Small intestine (tissue), 7 donors: Measurements from ENCODE around the gene GNG13. TPM values are rescaled to one million over a fixed set of nuclear protein-coding genes. Genes with fewer than 3 reads are reported as not detected.
"Not testable (repeated sequence)": the region's sequence is repeated elsewhere in the genome, so short reads cannot be mapped to it uniquely, and the experiment has no call there.

Experiments
- DNase-seq, 2 donors: peaks; one replicate each; pipeline versions ENCODE4 v3.0.0 to v3.0.0-alpha.2; 2013
- FAIRE-seq: peaks from 2 replicates; lab custom pipeline; 2012; peaks lifted over from hg19 to GRCh38; lab: Jason Lieb, UNC
- H3K27ac ChIP-seq, 3 donors: one replicate each; pipeline ENCODE4 v1.5.1; 2013; ENCODE audit warnings: low read length in 2 of 3, mild to moderate bottlenecking in 2 of 3, control low read depth in 1 of 3, inconsistent platforms in 1 of 3, low read depth in 1 of 3, moderate library complexity in 1 of 3
- H3K27me3 ChIP-seq, 3 donors: one replicate each; pipeline ENCODE4 v1.6.1; 2013; ENCODE audit warnings: low read length in 3 of 3, inconsistent platforms in 1 of 3; ENCODE audit not compliant: control insufficient read depth in 3 of 3, insufficient read depth in 3 of 3
- H3K36me3 ChIP-seq, 3 donors: one replicate each; pipeline ENCODE4 v1.6.1; 2013; ENCODE audit warnings: low read length in 3 of 3, inconsistent platforms in 1 of 3, low read depth in 1 of 3, mild to moderate bottlenecking in 1 of 3, moderate library complexity in 1 of 3; ENCODE audit not compliant: control insufficient read depth in 3 of 3, insufficient read depth in 2 of 3
- H3K4me1 ChIP-seq, 3 donors: one replicate each; pipeline ENCODE4 v1.6.1; 2013; ENCODE audit warnings: low read length in 2 of 3, inconsistent platforms in 1 of 3, low read depth in 1 of 3, mild to moderate bottlenecking in 1 of 3, moderate library complexity in 1 of 3; ENCODE audit not compliant: control insufficient read depth in 3 of 3, insufficient read depth in 2 of 3
- H3K4me3 ChIP-seq, 3 donors: one replicate each; pipeline ENCODE4 v1.5.1; 2013; ENCODE audit warnings: low read length in 3 of 3, control low read depth in 1 of 3, inconsistent platforms in 1 of 3, low read depth in 1 of 3, mild to moderate bottlenecking in 1 of 3, moderate library complexity in 1 of 3
- H3K9me3 ChIP-seq, 2 donors: one replicate each; pipeline ENCODE4 v1.6.1; 2013; ENCODE audit warnings: low read depth in 1 of 2, low read length in 1 of 2; ENCODE audit not compliant: control insufficient read depth in 2 of 2, insufficient read depth in 1 of 2
- WGBS, 3 donors: extraction: QIAGEN DNeasy Blood & Tissue Kit; methylation state at CpG; one replicate each; pipeline ENCODE4 v1.1.7; 2013; 5-methylcytosine and 5-hydroxymethylcytosine counted together
- polyA plus RNA-seq, 4 donors: library from polyadenylated mRNA; stranded (reverse) in 3 of 4; unstranded in 1 of 4; fragments of 200-250 nt in 3 of 4; fragments of 120-200 nt in 1 of 4; gene quantifications; one replicate each; pipeline versions ENCODE4 v1.2.1 to v1.2.3, GENCODE V29; 2013
- donor health status: healthy with polysubstance abuse.
- donor health status: control.
- donor health status: control.
- donor health status: Bipolar disorder and iron deficiency.
- donor health status: healthy.

The GNG13 gene
- polyA plus RNA-seq, 4 donors: 0.73 to 3.0 (median 1.9) TPM

- no peak overlapping the region for H3K4me3 ChIP-seq
- H3K9me3 ChIP-seq: no peaks in the 10 kb centered on the region
- H3K27me3 ChIP-seq: peaks cover 0 to 28% (median 7%) of the 10 kb centered on the region in 3 donors
- H3K36me3 ChIP-seq: no peaks in the 10 kb centered on the region
- no peak overlapping the region for H3K27ac ChIP-seq
- no peak for FAIRE-seq
- no peaks in the 10 kb centered on the region for H3K4me1 ChIP-seq
- WGBS, 3 donors: 78 to 83% (median 81%) methylated on average over 12 of the region's 12 CpGs
- DNase-seq: no peak
Measured at GRCh38 chr16:820748-821147, 20.2 kb upstream of the GNG13 start.

- not testable (repeated sequence) for FAIRE-seq, H3K4me3 ChIP-seq, H3K4me1 ChIP-seq, H3K9me3 ChIP-seq, DNase-seq, H3K36me3 ChIP-seq
- WGBS, 3 donors: 56 to 80% (median 60%) methylated on average over 10 of the region's 10 CpGs
- Histone ChIP-seq H3K27ac (peak overlapping the region in 1 of 3 donors; percentile 18), H3K27me3 (peaks cover 0 to 26% (median 7%) of the 10 kb centered on the region in 3 donors)
Measured at GRCh38 chr16:820044-820408, 19.5 kb upstream of the GNG13 start.

- no peaks in the 10 kb centered on the region for H3K36me3 ChIP-seq
- WGBS, 3 donors: 47 to 70% (median 51%) methylated on average over 23 of the region's 23 CpGs
- no peaks in the 10 kb centered on the region for H3K4me1 ChIP-seq
- no peaks in the 10 kb centered on the region for H3K9me3 ChIP-seq
- DNase-seq (no peak), FAIRE-seq (no peak)
- peak overlapping the region in 1 of 3 donors; percentile 18 for H3K27ac ChIP-seq
- no peak overlapping the region for H3K4me3 ChIP-seq
- H3K27me3 ChIP-seq: peaks cover 0 to 28% (median 7%) of the 10 kb centered on the region in 3 donors
Measured at GRCh38 chr16:819336-820043, 19.0 kb upstream of the GNG13 start.

- 63 to 86% (median 64%) methylated on average over 2 of the region's 2 CpGs for WGBS, 3 donors
- H3K9me3 ChIP-seq: no peaks in the 10 kb centered on the region
- H3K27ac ChIP-seq: no peak overlapping the region
- FAIRE-seq (no peak), DNase-seq (no peak)
- peaks cover 0 to 35% (median 7%) of the 10 kb centered on the region in 3 donors for H3K27me3 ChIP-seq
- no peaks in the 10 kb centered on the region for H3K4me1 ChIP-seq
- no peaks in the 10 kb centered on the region for H3K36me3 ChIP-seq
- no peak overlapping the region for H3K4me3 ChIP-seq
Measured at GRCh38 chr16:818592-818991, 18.1 kb upstream of the GNG13 start.

- 74 to 84% (median 80%) methylated on average over 8 of the region's 8 CpGs for WGBS, 3 donors
- no peaks in the 10 kb centered on the region for H3K9me3 ChIP-seq
- H3K4me3 ChIP-seq: no peak overlapping the region
- no peak overlapping the region for H3K27ac ChIP-seq
- DNase-seq: no peak
- FAIRE-seq: no peak
- peaks cover 4 to 39% (median 11%) of the 10 kb centered on the region in 3 donors for H3K27me3 ChIP-seq
- peaks cover 0 to 3% (median 0%) of the 10 kb centered on the region in 3 donors for H3K4me1 ChIP-seq
- H3K36me3 ChIP-seq: no peaks in the 10 kb centered on the region
Measured at GRCh38 chr16:818132-818531, 17.6 kb upstream of the GNG13 start.

- Histone ChIP-seq H3K27ac (no peak overlapping the region), H3K27me3 (peaks cover 9 to 46% (median 14%) of the 10 kb centered on the region in 3 donors), H3K36me3 (no peaks in the 10 kb centered on the region), H3K4me3 (no peak overlapping the region), H3K9me3 (peaks cover 0 to 2% of the 10 kb centered on the region in 2 donors), H3K4me1 (peaks cover 0 to 3% (median 0%) of the 10 kb centered on the region in 3 donors)
- 52 to 62% (median 54%) methylated on average over 70 to 71 of the region's 71 CpGs for WGBS, 3 donors
- DNase-seq (no peak), FAIRE-seq (no peak)
Measured at GRCh38 chr16:817001-817906, 16.7 kb upstream of the GNG13 start.

GRCh38 chr16:815861-816260 is 15.3 kb upstream of the GNG13 start:
- Histone ChIP-seq H3K9me3 (peaks cover 0 to 9% of the 10 kb centered on the region in 2 donors), H3K27ac (no peak overlapping the region), H3K4me1 (peaks cover 0 to 3% (median 0%) of the 10 kb centered on the region in 3 donors), H3K27me3 (peaks cover 9 to 53% (median 20%) of the 10 kb centered on the region in 3 donors), H3K4me3 (no peak overlapping the region), H3K36me3 (no peaks in the 10 kb centered on the region)
- WGBS, 3 donors: 84 to 90% (median 89%) methylated on average over 15 of the region's 15 CpGs
- FAIRE-seq: no peak
- DNase-seq: no peak

GRCh38 chr16:814974-815373 is 14.4 kb upstream of the GNG13 start:
- Histone ChIP-seq H3K4me3 (no peak overlapping the region), H3K27ac (no peak overlapping the region), H3K36me3 (no peaks in the 10 kb centered on the region), H3K9me3 (peaks cover 0 to 11% of the 10 kb centered on the region in 2 donors), H3K27me3 (peaks cover 9 to 53% (median 22%) of the 10 kb centered on the region in 3 donors), H3K4me1 (peaks cover 0 to 3% (median 0%) of the 10 kb centered on the region in 3 donors)
- DNase-seq (no peak), FAIRE-seq (no peak)
- WGBS, 3 donors: 59 to 77% (median 64%) methylated on average over 9 of the region's 9 CpGs
